Activated CD4-positive, alpha-beta memory T cell treated with anti-CD3 and anti-CD28 coated beads for 36 hours (primary cell): Measurements from ENCODE around the gene LASP1. TPM values are rescaled to one million over a fixed set of nuclear protein-coding genes. Genes with fewer than 3 reads are reported as not detected.
"Not testable (repeated sequence)": the region's sequence is repeated elsewhere in the genome, so short reads cannot be mapped to it uniquely, and the experiment has no call there.

Experiments
- CTCF ChIA-PET: fragments of 350-600 bp; sonication (Branson Sonifier 250); formaldehyde crosslinking; loops from one replicate; lab custom pipeline; 2021; ENCODE audit warnings: antibody characterized with exemption, inconsistent platforms; lab: Charles Lee
- POLR2A ChIA-PET: fragments of 350-600 bp; sonication (Branson Sonifier 250); formaldehyde crosslinking; loops from one replicate; lab custom pipeline; 2021; ENCODE audit warnings: antibody characterized with exemption; lab: Charles Lee
- DNase-seq: peaks from one replicate; pipeline ENCODE4 v3.0.0-alpha.2; 2020
- H3K27ac Mint-ChIP-seq: one replicate; pipeline ENCODE4 v1.8.0; 2021; ENCODE audit warnings: mixed read lengths
- H3K27me3 Mint-ChIP-seq: one replicate; pipeline ENCODE4 v1.8.0; 2021; ENCODE audit warnings: mixed read lengths
- H3K36me3 Mint-ChIP-seq: one replicate; pipeline ENCODE4 v1.8.0; 2021; ENCODE audit warnings: mixed read lengths
- H3K4me1 Mint-ChIP-seq: one replicate; pipeline ENCODE4 v1.8.0; 2021; ENCODE audit warnings: low read depth, mixed read lengths
- H3K4me3 Mint-ChIP-seq: one replicate; pipeline ENCODE4 v1.8.0; 2021; ENCODE audit warnings: mild to moderate bottlenecking, mixed read lengths
- H3K9me3 Mint-ChIP-seq: one replicate; pipeline ENCODE4 v1.8.0; 2021; ENCODE audit warnings: mixed read lengths
- intact Hi-C: fragments of 100-400 bp; cut with micrococcal nuclease; formaldehyde crosslinking; loops from one replicate; pipeline ENCODE4 v1.15.1; 2023
- total RNA-seq, 2 experiments: library from RNA; stranded (reverse); gene quantifications; one replicate each; pipeline ENCODE4 v1.2.3, GENCODE V29; 2021

LASP1 gene
- total RNA-seq, 2 experiments from 2014 or later: 134 to 139 TPM

DNA sequence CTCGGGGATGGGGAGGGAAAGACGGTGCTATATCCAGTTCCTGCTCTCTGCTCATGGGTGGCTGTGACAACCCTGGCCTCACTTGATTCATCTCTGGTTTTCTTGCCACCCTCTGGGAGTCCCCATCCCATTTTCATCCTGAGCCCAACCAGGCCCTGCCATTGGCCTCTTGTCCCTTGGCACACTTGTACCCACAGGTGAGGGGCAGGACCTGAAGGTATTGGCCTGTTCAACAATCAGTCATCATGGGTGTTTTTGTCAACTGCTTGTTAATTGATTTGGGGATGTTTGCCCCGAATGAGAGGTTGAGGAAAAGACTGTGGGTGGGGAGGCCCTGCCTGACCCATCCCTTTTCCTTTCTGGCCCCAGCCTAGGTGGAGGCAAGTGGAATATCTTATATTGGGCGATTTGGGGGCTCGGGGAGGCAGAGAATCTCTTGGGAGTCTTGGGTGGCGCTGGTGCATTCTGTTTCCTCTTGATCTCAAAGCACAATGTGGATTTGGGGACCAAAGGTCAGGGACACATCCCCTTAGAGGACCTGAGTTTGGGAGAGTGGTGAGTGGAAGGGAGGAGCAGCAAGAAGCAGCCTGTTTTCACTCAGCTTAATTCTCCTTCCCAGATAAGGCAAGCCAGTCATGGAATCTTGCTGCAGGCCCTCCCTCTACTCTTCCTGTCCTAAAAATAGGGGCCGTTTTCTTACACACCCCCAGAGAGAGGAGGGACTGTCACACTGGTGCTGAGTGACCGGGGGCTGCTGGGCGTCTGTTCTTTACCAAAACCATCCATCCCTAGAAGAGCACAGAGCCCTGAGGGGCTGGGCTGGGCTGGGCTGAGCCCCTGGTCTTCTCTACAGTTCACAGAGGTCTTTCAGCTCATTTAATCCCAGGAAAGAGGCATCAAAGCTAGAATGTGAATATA, 50.8 kb downstream of the LASP1 start:
- peak; percentile 7 for DNase-seq
- Mint-ChIP-seq H3K4me1 (peaks cover 20% of the 10 kb centered on the region), H3K27me3 (no peaks in the 10 kb centered on the region), H3K36me3 (peaks cover 24% of the 10 kb centered on the region), H3K4me3 (no peak overlapping the region), H3K27ac (peak overlapping the region; percentile 54), H3K9me3 (no peaks in the 10 kb centered on the region)
- intact Hi-C loops: no loop called here
- POLR2A ChIA-PET: no interaction called here
- CTCF ChIA-PET: interaction anchor here (0.9 to 1.3 kb wide), 2 partner anchors 14 to 15 kb away, joined by 3 read pairs; no protein-coding TSS in a partner anchor

- POLR2A ChIA-PET: interaction anchor here (0.7 to 1.0 kb wide), 2 partner anchors 27 to 52 kb away, joined by 3 read pairs; partner anchors contain the start of gene LASP1
- H3K4me3 Mint-ChIP-seq: no peak overlapping the region
- peaks cover 32% of the 10 kb centered on the region for H3K4me1 Mint-ChIP-seq
- peaks cover 21% of the 10 kb centered on the region for H3K36me3 Mint-ChIP-seq
- DNase-seq: peak; percentile 14
- H3K9me3 Mint-ChIP-seq: no peaks in the 10 kb centered on the region
- H3K27me3 Mint-ChIP-seq: no peaks in the 10 kb centered on the region
- intact Hi-C loops: no loop called here
- peak overlapping the region; percentile 16 for H3K27ac Mint-ChIP-seq
- CTCF ChIA-PET: interaction anchor here (0.6 to 1.6 kb wide), 5 partner anchors 14 to 230 kb away, joined by 3 read pairs; partner anchors contain the start of gene PLXDC1
Measured at GRCh38 chr17:38921756-38922411, 52.0 kb downstream of the LASP1 start.

- Mint-ChIP-seq H3K9me3 (no peaks in the 10 kb centered on the region), H3K27me3 (no peaks in the 10 kb centered on the region), H3K36me3 (peaks cover 15% of the 10 kb centered on the region), H3K4me1 (peaks cover 36% of the 10 kb centered on the region), H3K4me3 (no peak overlapping the region), H3K27ac (no peak overlapping the region)
- intact Hi-C loops: no loop called here
- ChIA-PET POLR2A (interaction anchor here (1.0 kb wide), 1 partner anchor 53 kb away, joined by 3 read pairs; the partner anchor contains the start of gene LASP1), CTCF (interaction anchor here (0.6 to 2.0 kb wide), 10 partner anchors 9 to 933 kb away, joined by 3 to 6 read pairs (median 3); partner anchors contain the start of genes LASP1 and PLXDC1)
- DNase-seq: peak; percentile 10
Measured at GRCh38 chr17:38922538-38923297, 52.9 kb downstream of the LASP1 start.

DNA sequence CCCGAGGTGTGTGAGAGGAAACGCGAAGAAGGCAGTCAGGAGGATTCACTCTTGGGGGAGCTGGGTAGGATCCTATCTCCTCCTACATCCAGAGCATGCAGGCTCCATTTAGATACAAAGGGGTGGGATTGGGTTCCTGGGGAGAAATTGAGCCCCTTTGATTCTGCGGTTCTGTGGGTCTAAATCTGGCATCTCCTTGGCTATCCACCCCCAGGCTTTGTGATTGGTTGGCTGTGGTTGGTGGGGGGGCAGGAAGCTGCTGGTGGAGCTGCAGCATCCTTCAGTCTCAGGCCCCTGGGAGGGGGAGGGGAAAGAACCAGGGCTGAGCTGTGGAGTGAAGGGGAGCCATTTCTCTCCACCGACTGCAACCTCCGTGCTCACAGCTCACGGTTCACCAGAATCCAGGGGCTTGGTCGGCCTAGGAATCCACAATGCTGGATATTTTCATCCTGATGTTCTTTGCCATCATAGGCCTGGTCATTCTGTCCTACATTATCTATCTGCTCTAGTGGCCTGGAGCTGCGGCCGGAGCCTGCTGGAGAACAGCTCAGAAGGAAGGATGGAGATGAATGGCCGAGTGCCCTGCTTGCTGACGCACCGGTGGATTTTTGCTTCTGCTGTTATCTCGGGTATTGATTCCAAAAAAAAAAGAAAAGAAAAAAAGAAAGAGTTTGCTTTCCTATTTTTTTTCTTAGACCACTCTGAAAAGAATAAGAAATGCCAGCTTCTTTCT, 55.6 kb downstream of the LASP1 start, which contains the start of gene LASP1NB:
LASP1NB (plus strand) TSS at position 352 of the 733 bp plus-strand sequence.
- Mint-ChIP-seq H3K36me3 (no peaks in the 10 kb centered on the region), H3K4me3 (no peak within 1 kb of the TSS), H3K9me3 (no peaks in the 10 kb centered on the region), H3K4me1 (peaks cover 34% of the 10 kb centered on the region), H3K27ac (no peak within 1 kb of the TSS), H3K27me3 (no peaks in the 10 kb centered on the region)
- intact Hi-C loops: no loop called here
- ChIA-PET CTCF (interaction anchor here (0.5 to 3.0 kb wide), 13 partner anchors 11 to 249 kb away, joined by 3 to 9 read pairs (median 3); no protein-coding TSS in a partner anchor), POLR2A (interaction anchor here (0.6 to 1.2 kb wide), 5 partner anchors 44 to 210 kb away, joined by 3 to 4 read pairs (median 3); partner anchors contain the start of genes LASP1 and RPL23)
- DNase-seq: peak; percentile 47

- Mint-ChIP-seq H3K27ac (no peak overlapping the region), H3K9me3 (no peaks in the 10 kb centered on the region), H3K4me1 (peaks cover 30% of the 10 kb centered on the region), H3K4me3 (no peak overlapping the region), H3K27me3 (no peaks in the 10 kb centered on the region), H3K36me3 (no peaks in the 10 kb centered on the region)
- CTCF ChIA-PET: interaction anchor here (1.0 to 1.2 kb wide), 2 partner anchors 55 to 368 kb away, joined by 3 to 5 read pairs; no protein-coding TSS in a partner anchor
- intact Hi-C loops: loop anchor here (2.0 kb wide), 1 partner anchor 56 kb away; the partner anchor contains the start of gene LASP1
- POLR2A ChIA-PET: interaction anchor here (0.5 to 1.2 kb wide), 3 partner anchors 55 to 364 kb away, joined by 3 read pairs; partner anchors contain the start of gene RPL23
- DNase-seq: no peak
Measured at GRCh38 chr17:38926293-38927070, 56.6 kb downstream of the LASP1 start.

GRCh38 chr17:38930782-38931181, 60.9 kb downstream of the LASP1 start:
- H3K4me3 Mint-ChIP-seq, intact Hi-C loops, H3K27me3 Mint-ChIP-seq, POLR2A ChIA-PET, H3K27ac Mint-ChIP-seq, H3K36me3 Mint-ChIP-seq, H3K9me3 Mint-ChIP-seq, DNase-seq, CTCF ChIA-PET: not testable (repeated sequence)
- H3K4me1 Mint-ChIP-seq: peaks cover 14% of the 10 kb centered on the region

GRCh38 chr17:38933962-38934361, 64.1 kb downstream of the LASP1 start:
- H3K4me3 Mint-ChIP-seq, POLR2A ChIA-PET, H3K27ac Mint-ChIP-seq, DNase-seq, H3K4me1 Mint-ChIP-seq, H3K27me3 Mint-ChIP-seq, intact Hi-C loops, H3K9me3 Mint-ChIP-seq, H3K36me3 Mint-ChIP-seq: not testable (repeated sequence)
- CTCF ChIA-PET: interaction anchor here (0.5 to 0.7 kb wide), 2 partner anchors 27 to 268 kb away, joined by 3 to 4 read pairs; no protein-coding TSS in a partner anchor

DNA sequence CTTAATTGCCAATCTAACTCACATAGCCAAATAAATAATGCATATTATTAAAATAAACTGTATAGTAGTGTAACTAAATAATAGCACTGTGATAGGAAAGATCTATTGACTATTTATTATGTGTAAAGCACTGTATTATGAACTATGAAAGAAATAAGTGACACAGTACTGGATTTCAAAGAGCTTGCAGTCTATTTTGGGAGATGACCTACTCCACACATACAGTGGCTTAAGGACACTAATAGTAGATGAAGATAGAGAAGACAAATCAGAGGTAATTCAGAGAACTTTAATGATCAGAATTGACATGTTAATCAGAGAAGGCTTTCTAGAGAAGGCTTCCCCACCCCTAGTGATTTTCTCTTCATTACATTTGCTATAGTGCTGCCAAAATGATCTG, 70.1 kb downstream of the LASP1 start:
- POLR2A ChIA-PET: no interaction called here
- intact Hi-C loops: loop anchor here (10.0 kb wide), 1 partner anchor 45 kb away; no protein-coding TSS in a partner anchor

DNA sequence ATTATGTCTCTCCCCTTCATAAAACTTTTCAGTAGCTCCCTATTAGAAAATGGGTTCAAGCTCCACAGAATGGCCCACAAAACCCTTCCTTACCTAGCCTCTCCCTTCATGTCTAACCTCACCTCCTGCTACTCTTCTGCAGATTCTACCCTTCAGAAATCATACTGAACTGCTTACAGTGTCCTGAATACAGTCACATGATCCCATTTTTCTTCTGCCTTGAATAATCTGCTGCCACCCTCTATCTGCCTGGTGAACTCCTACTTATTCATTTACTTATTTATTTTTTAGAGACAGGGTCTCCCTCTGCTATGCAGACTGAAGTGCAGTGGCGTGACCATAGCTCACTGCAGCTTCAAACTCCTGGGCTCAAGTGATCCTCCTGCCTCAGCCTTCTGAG, 70.5 kb downstream of the LASP1 start:
- no peaks in the 10 kb centered on the region for H3K27me3 Mint-ChIP-seq
- POLR2A ChIA-PET: no interaction called here
- DNase-seq: no peak

More for the DNA sequence above, 70.1 kb downstream of the LASP1 start:
- DNase-seq: no peak
- no peak overlapping the region for H3K4me3 Mint-ChIP-seq
- no peaks in the 10 kb centered on the region for H3K4me1 Mint-ChIP-seq
- no peaks in the 10 kb centered on the region for H3K9me3 Mint-ChIP-seq
- H3K27me3 Mint-ChIP-seq: no peaks in the 10 kb centered on the region
- no peaks in the 10 kb centered on the region for H3K36me3 Mint-ChIP-seq
- H3K27ac Mint-ChIP-seq: no peak overlapping the region
- CTCF ChIA-PET: no interaction called here

DNA sequence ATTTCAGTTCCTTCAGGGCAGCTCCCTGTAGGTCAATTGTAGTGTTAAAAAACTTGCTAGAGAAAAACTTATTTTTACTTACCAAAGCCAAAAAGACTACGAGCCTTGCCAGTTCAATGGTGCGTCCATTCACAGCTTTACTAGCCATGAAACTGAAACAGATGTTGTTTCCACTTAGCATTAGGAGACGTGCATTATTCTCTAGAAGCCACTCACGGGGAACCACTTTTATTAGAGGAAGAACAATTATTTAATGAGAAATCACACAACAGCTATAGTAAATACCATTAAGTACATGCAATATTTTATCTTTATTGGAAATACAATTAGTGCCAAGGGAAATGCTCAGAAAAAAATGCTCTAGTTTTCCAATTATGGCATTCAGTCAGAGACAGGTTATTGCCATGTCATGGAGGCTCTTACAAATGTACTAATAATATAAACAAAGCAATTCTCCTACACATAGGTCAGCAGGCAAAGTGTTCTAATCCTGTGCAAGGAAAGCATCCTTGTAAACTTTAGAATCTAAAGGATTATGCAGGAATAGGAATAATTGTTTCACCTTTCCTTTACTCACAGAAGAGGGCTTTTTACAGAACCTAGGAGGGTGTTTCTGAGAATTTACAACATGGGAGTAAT, 73.0 kb downstream of the LASP1 start:
- Mint-ChIP-seq H3K4me1 (no peaks in the 10 kb centered on the region), H3K36me3 (no peaks in the 10 kb centered on the region), H3K9me3 (no peaks in the 10 kb centered on the region), H3K27me3 (no peaks in the 10 kb centered on the region), H3K27ac (no peak overlapping the region), H3K4me3 (no peak overlapping the region)
- POLR2A ChIA-PET: no interaction called here
- DNase-seq: no peak
- intact Hi-C loops: loop anchor here (10.0 kb wide), 1 partner anchor 48 kb away; no protein-coding TSS in a partner anchor
- CTCF ChIA-PET: interaction anchor here (0.8 to 1.2 kb wide), 2 partner anchors 19 to 40 kb away, joined by 3 to 4 read pairs; no protein-coding TSS in a partner anchor

More for the DNA sequence above, 70.5 kb downstream of the LASP1 start:
- H3K9me3 Mint-ChIP-seq: no peaks in the 10 kb centered on the region
- CTCF ChIA-PET: no interaction called here
- H3K4me1 Mint-ChIP-seq: no peaks in the 10 kb centered on the region
- H3K36me3 Mint-ChIP-seq: no peaks in the 10 kb centered on the region
- no peak overlapping the region for H3K27ac Mint-ChIP-seq
- H3K4me3 Mint-ChIP-seq: no peak overlapping the region
- intact Hi-C loops: loop anchor here (10.0 kb wide), 1 partner anchor 46 kb away; no protein-coding TSS in a partner anchor
